K562 (cell line): ENCODE data around the gene SYNGR4. TPM values are rescaled to one million over a fixed set of nuclear protein-coding genes. Genes with fewer than 3 reads are reported as not detected.

ENCODE experiments used
- ATF1 ChIP-seq, 2 experiments: fragments of 450-650 bp in 1 of 2; IDR thresholded peaks; 2 replicates each; pipeline ENCODE4 v1.6.1; 2016; ENCODE audit warnings: missing compliant biosample characterization in 1 of 2, missing genetic modification characterization in 1 of 2
- ATF7 ChIP-seq: fragments of 450-650 bp; IDR thresholded peaks from 2 replicates; pipeline ENCODE4 v1.7.1; 2014; ENCODE audit warnings: mild to moderate bottlenecking, moderate library complexity
- BRD9 ChIP-seq: fragments of 450-650 bp; IDR thresholded peaks from 2 replicates; pipeline ENCODE4 v1.6.1; 2018; ENCODE audit warnings: low read depth; ENCODE audit not compliant: partially characterized antibody
- CBFB ChIP-seq: sonication (generic); formaldehyde crosslinking; IDR thresholded peaks from 2 replicates; pipeline ENCODE4 v1.4.0; 2020; ENCODE audit warnings: mild to moderate bottlenecking, missing genetic modification reagents
- CBX2 ChIP-seq: fragments of 200-600 bp; sonication (generic); IDR thresholded peaks from one replicate; pipeline ENCODE4 v1.6.1; 2012; ENCODE audit warnings: mild to moderate bottlenecking, low read length, inconsistent platforms; ENCODE audit not compliant: insufficient read depth, poor library complexity, severe bottlenecking
- CHAMP1 ChIP-seq: fragments of 450-650 bp; IDR thresholded peaks from 2 replicates; pipeline ENCODE4 v1.6.1; 2016; ENCODE audit warnings: mild to moderate bottlenecking
- CREB1 ChIP-seq, 2 experiments: sonication (generic) in 1 of 2; formaldehyde crosslinking in 1 of 2; IDR thresholded peaks; 2 replicates each; pipeline versions ENCODE4 v1.6.1 to v1.8.0; 2012 to 2022; ENCODE audit warnings: inconsistent platforms in 1 of 2, mild to moderate bottlenecking in 1 of 2, missing genetic modification reagents in 1 of 2, moderate library complexity in 1 of 2
- E2F1 ChIP-seq: sonication (generic); formaldehyde crosslinking; IDR thresholded peaks from 2 replicates; pipeline ENCODE4 v1.8.1; 2023; ENCODE audit warnings: mild to moderate bottlenecking, missing genetic modification reagents, moderate library complexity
- E2F5 ChIP-seq: sonication (generic); formaldehyde crosslinking; IDR thresholded peaks from 2 replicates; pipeline ENCODE4 v1.8.0; 2022; ENCODE audit warnings: mild to moderate bottlenecking, missing genetic modification reagents
- FOSL1 ChIP-seq: fragments of 200-800 bp; sonication (Bioruptor generic); conservative IDR thresholded peaks from 2 replicates; pipeline ENCODE4 v1.6.1; 2016; ENCODE audit warnings: missing genetic modification characterization, missing compliant biosample characterization
- LCOR ChIP-seq: sonication (generic); formaldehyde crosslinking; IDR thresholded peaks from 2 replicates; pipeline ENCODE4 v1.8.0; 2022; ENCODE audit warnings: mild to moderate bottlenecking, missing genetic modification reagents
- NRF1 ChIP-seq, 2 experiments: fragments of 450-650 bp; IDR thresholded peaks in 1 of 2; conservative IDR thresholded peaks in 1 of 2; 2 replicates each; pipeline ENCODE4 v1.6.1; 2014; ENCODE audit warnings: mild to moderate bottlenecking in 2 of 2
- PKNOX1 ChIP-seq: fragments of 450-650 bp; IDR thresholded peaks from 2 replicates; pipeline ENCODE4 v1.6.1; 2016
- RBFOX2 ChIP-seq: fragments of 200-400 bp; formaldehyde crosslinking; IDR thresholded peaks from 2 replicates; pipeline ENCODE4 v1.6.1; 2017; ENCODE audit warnings: low read depth, mild to moderate bottlenecking, low read length, moderate library complexity
- RUNX1 ChIP-seq: sonication (generic); IDR thresholded peaks from 2 replicates; pipeline ENCODE4 v1.6.1; 2016; ENCODE audit warnings: antibody characterized with exemption, low read depth
- SIX5 ChIP-seq, 2 experiments: IDR thresholded peaks; 2 replicates each; pipeline ENCODE4 v1.6.1; 2011; ENCODE audit warnings: low read length in 2 of 2, borderline replicate concordance in 1 of 2, low read depth in 1 of 2, mild to moderate bottlenecking in 1 of 2, moderate library complexity in 1 of 2; ENCODE audit not compliant: insufficient read depth in 1 of 2
- TFAP4 ChIP-seq: sonication (generic); formaldehyde crosslinking; IDR thresholded peaks from 2 replicates; pipeline ENCODE4 v1.8.0; 2022; ENCODE audit warnings: missing genetic modification reagents, mild to moderate bottlenecking, moderate library complexity, borderline replicate concordance
- ZNF143 ChIP-seq: sonication (generic); formaldehyde crosslinking; IDR thresholded peaks from 2 replicates; pipeline ENCODE4 v1.9.0; 2022; ENCODE audit warnings: mild to moderate bottlenecking, missing genetic modification reagents
- polyA plus RNA-seq, 8 experiments: library from polyadenylated mRNA; depleted of rRNA in 4 of 8; stranded (reverse) in 5 of 8; unstranded in 3 of 8; fragments of >200 nt; fragmentation: Nextera tagmentation in 2 of 8; fragmentation: Illumina TruSeq in 1 of 8; extraction: Ambion mirVana in 2 of 8; extraction: Trizol in 1 of 8; gene quantifications; 2 replicates each; pipeline versions ENCODE4 v1.2.1 to v1.2.3, GENCODE V29; 2011 to 2014; ENCODE audit warnings: inconsistent platforms in 1 of 8, missing spikeins in 1 of 8
- total RNA-seq, 7 experiments: library from RNA; depleted of rRNA in 6 of 7; stranded (reverse); fragments of >200 nt in 6 of 7; fragmentation: Illumina TruSeq in 2 of 7; extraction: Trizol in 2 of 7; gene quantifications; 2 replicates each; pipeline versions ENCODE4 v1.2.1 to v1.2.3, GENCODE V29; 2011 to 2021; ENCODE audit warnings: low replicate concordance in 1 of 7

SYNGR4 gene
- total and polyA plus RNA-seq, 9 of the 15 experiments (the other 6 are each of a cell fraction or from before 2014, with no cell fraction given) = 0.07 to 0.14 TPM; not detected in 7

GRCh38 chr19:48400018-48400742 is 36.0 kb downstream of the SYNGR4 start (continued):
- TF ChIP-seq PKNOX1 = peak; percentile 29; the same call in 1 of the 2 replicates
- no peak for TF ChIP-seq ATF1 (CRISPR knock-in tag; IDR thresholded peaks at IDR 0.05)
- TF ChIP-seq ATF1 (tag; IDR thresholded peaks at IDR 0.05) = peak; percentile 55; the same call in 1 of the 2 replicates
- TF ChIP-seq BRD9 = peak; percentile 48
- TF ChIP-seq E2F5 (CRISPR knock-in tag) = 0 out of 2 replicates have a peak, but pooled peaks have one; percentile 32
- TF ChIP-seq CHAMP1 = no peak
- 0 out of 2 replicates have a peak, but pooled peaks have one; percentile 20 for TF ChIP-seq CBFB (CRISPR knock-in tag)
- 0 out of 2 replicates have a peak, but pooled peaks have one; percentile 45 for TF ChIP-seq RUNX1
- peak; percentile 37 to 39; a peak in 2 of 4 replicates for TF ChIP-seq SIX5 (IDR thresholded peaks at IDR 0.05; ENCODE audit: borderline replicate concordance in 1 of 2, insufficient read depth in 1 of 2, low read depth in 1 of 2, low read length in 2 of 2)
- peak; percentile 45 for TF ChIP-seq RBFOX2
- peak; percentile 81 to 83 for TF ChIP-seq NRF1 (conservative IDR thresholded peaks at IDR 0.05 in 1 of 2, IDR thresholded peaks at IDR 0.05 in 1 of 2)
- TF ChIP-seq LCOR (CRISPR knock-in tag) = no peak
- peak; percentile 12; the same call in 1 of the 2 replicates for TF ChIP-seq CREB1 (IDR thresholded peaks at IDR 0.05)
- TF ChIP-seq CREB1 (CRISPR knock-in tag; IDR thresholded peaks at IDR 0.05) = 0 out of 2 replicates have a peak, but pooled peaks have one; percentile 5
- 0 out of 2 replicates have a peak, but pooled peaks have one; percentile 18 for TF ChIP-seq E2F1
- peak; percentile 37; the same call in 1 of the 2 replicates for TF ChIP-seq ATF7
- no peak for TF ChIP-seq CBX2
- 0 out of 2 replicates have a peak, but pooled peaks have one; percentile 41 for TF ChIP-seq FOSL1
- peak; percentile 34; the same call in 1 of the 2 replicates for TF ChIP-seq TFAP4
- peak; percentile 82 for TF ChIP-seq ZNF143 (CRISPR knock-in tag)
